H9 (cell line): ENCODE measurements around the gene CARD8. TPM values are rescaled to one million over a fixed set of nuclear protein-coding genes. Genes with fewer than 3 reads are reported as not detected.

Experiments used
- DNase-seq: peaks from one replicate; pipeline ENCODE4 v3.0.0-alpha.2; 2017
- H2AFZ ChIP-seq: one replicate; pipeline ENCODE4 v1.6.1; 2013; ENCODE audit warnings: mild to moderate bottlenecking, low read length, control low read depth, moderate library complexity
- H2AK5ac ChIP-seq: 2 replicates; pipeline ENCODE4 v1.6.1; 2013; ENCODE audit warnings: low read length, control low read depth, mixed read lengths; ENCODE audit not compliant: insufficient read length
- H2BK120ac ChIP-seq: one replicate; pipeline ENCODE4 v1.6.1; 2013; ENCODE audit warnings: low read depth, mild to moderate bottlenecking, low read length, control low read depth, inconsistent platforms; ENCODE audit not compliant: poor library complexity, severe bottlenecking
- H2BK12ac ChIP-seq: 2 replicates; pipeline ENCODE4 v1.6.1; 2013; ENCODE audit warnings: low read length, control low read depth, mixed read lengths, low read depth; ENCODE audit not compliant: insufficient read length
- H2BK15ac ChIP-seq: 2 replicates; pipeline ENCODE4 v1.6.1; 2013; ENCODE audit warnings: low read depth, low read length, control low read depth
- H2BK20ac ChIP-seq: one replicate; pipeline ENCODE4 v1.6.1; 2013; ENCODE audit warnings: low read depth, mild to moderate bottlenecking, low read length, control low read depth, inconsistent platforms; ENCODE audit not compliant: poor library complexity, severe bottlenecking
- H2BK5ac ChIP-seq: 2 replicates; pipeline ENCODE4 v1.6.1; 2013; ENCODE audit warnings: low read length, control low read depth, mixed read lengths; ENCODE audit not compliant: insufficient read length
- H3K14ac ChIP-seq: 2 replicates; pipeline ENCODE4 v1.6.1; 2013; ENCODE audit warnings: low read length, control low read depth; ENCODE audit not compliant: insufficient read depth
- H3K18ac ChIP-seq: 2 replicates; pipeline ENCODE4 v1.6.1; 2013; ENCODE audit warnings: low read depth, mild to moderate bottlenecking, mixed read lengths, low read length, control low read depth; ENCODE audit not compliant: insufficient read length
- H3K23ac ChIP-seq: 2 replicates; pipeline ENCODE4 v1.6.1; 2013; ENCODE audit warnings: low read length, control low read depth, mixed read lengths, low read depth; ENCODE audit not compliant: insufficient read length
- H3K23me2 ChIP-seq: 2 replicates; pipeline ENCODE4 v1.6.1; 2013; ENCODE audit warnings: low read depth, mild to moderate bottlenecking, mixed read lengths, low read length, control low read depth; ENCODE audit not compliant: insufficient read length, poor library complexity, severe bottlenecking
- H3K27ac ChIP-seq: 2 replicates; pipeline ENCODE4 v1.5.1; 2013; ENCODE audit warnings: low read length, control low read depth, mixed read lengths, low read depth; ENCODE audit not compliant: insufficient read length
- H3K27me3 ChIP-seq: 2 replicates; pipeline ENCODE4 v1.6.1; 2013; ENCODE audit warnings: low read length, control low read depth, inconsistent platforms; ENCODE audit not compliant: insufficient read depth
- H3K4ac ChIP-seq: 2 replicates; pipeline ENCODE4 v1.6.1; 2013; ENCODE audit warnings: low read depth, mild to moderate bottlenecking, control low read depth, inconsistent platforms, low read length, moderate library complexity
- H3K4me1 ChIP-seq: 2 replicates; pipeline ENCODE4 v1.6.1; 2013; ENCODE audit warnings: low read length, control low read depth, inconsistent platforms; ENCODE audit not compliant: insufficient read depth
- H3K4me2 ChIP-seq: 2 replicates; pipeline ENCODE4 v1.6.1; 2013; ENCODE audit warnings: low read length, control low read depth, mixed read lengths; ENCODE audit not compliant: insufficient read length, insufficient read depth
- H3K56ac ChIP-seq: 2 replicates; pipeline ENCODE4 v1.6.1; 2013; ENCODE audit warnings: low read depth, mild to moderate bottlenecking, mixed read lengths, low read length, control low read depth; ENCODE audit not compliant: insufficient read length
- H3K79me1 ChIP-seq: 2 replicates; pipeline ENCODE4 v1.6.1; 2013; ENCODE audit warnings: low read depth, mild to moderate bottlenecking, moderate library complexity, low read length, control low read depth, inconsistent platforms; ENCODE audit not compliant: insufficient read depth, poor library complexity, severe bottlenecking
- H3K79me2 ChIP-seq: 2 replicates; pipeline ENCODE4 v1.6.1; 2013; ENCODE audit warnings: low read length, control low read depth, inconsistent platforms; ENCODE audit not compliant: insufficient read depth
- H3K9ac ChIP-seq: 2 replicates; pipeline ENCODE4 v1.6.1; 2013; ENCODE audit warnings: low read length, control low read depth, mixed read lengths; ENCODE audit not compliant: insufficient read length; ENCODE audit errors: extremely low read depth
- H3K9me3 ChIP-seq: one replicate; pipeline ENCODE4 v1.6.1; 2013; ENCODE audit warnings: low read depth, low read length, inconsistent platforms; ENCODE audit not compliant: control insufficient read depth
- H3T11ph ChIP-seq: one replicate; pipeline ENCODE4 v1.6.1; 2013; ENCODE audit warnings: mild to moderate bottlenecking, low read length, control low read depth, inconsistent platforms
- H4K20me1 ChIP-seq: one replicate; pipeline ENCODE4 v1.6.1; 2013; ENCODE audit not compliant: control insufficient read depth, insufficient read length, insufficient read depth
- H4K5ac ChIP-seq: 2 replicates; pipeline ENCODE4 v1.6.1; 2013; ENCODE audit warnings: low read depth, mild to moderate bottlenecking, mixed read lengths, low read length, control low read depth; ENCODE audit not compliant: insufficient read length
- H4K8ac ChIP-seq: replicated peaks from 2 replicates; pipeline ENCODE4 v1.6.1; 2013; ENCODE audit warnings: low read length, control low read depth, mixed read lengths, low read depth; ENCODE audit not compliant: insufficient read length
- H4K91ac ChIP-seq: 2 replicates; pipeline ENCODE4 v1.6.1; 2013; ENCODE audit warnings: low read depth, mild to moderate bottlenecking, moderate library complexity, mixed read lengths, low read length, control low read depth; ENCODE audit not compliant: insufficient read length
- H3K27ac Mint-ChIP-seq, 3 experiments: 2 replicates in 2 of 3; 3 replicates in 1 of 3; pipeline ENCODE4 v1.8.0; 2020 to 2021; ENCODE audit warnings: mixed read lengths in 3 of 3, mild to moderate bottlenecking in 1 of 3, moderate library complexity in 1 of 3
- H3K27me3 Mint-ChIP-seq: 2 replicates; pipeline ENCODE4 v1.8.0; 2021; ENCODE audit warnings: low read depth, mild to moderate bottlenecking, moderate library complexity, mixed read lengths
- H3K36me3 Mint-ChIP-seq, 3 experiments: 2 replicates in 2 of 3; 3 replicates in 1 of 3; pipeline ENCODE4 v1.8.0; 2020 to 2021; ENCODE audit warnings: low read depth in 3 of 3, mixed read lengths in 3 of 3; ENCODE audit not compliant: insufficient read depth in 1 of 3
- H3K4me1 Mint-ChIP-seq, 2 experiments: 2 replicates each; pipeline ENCODE4 v1.8.0; 2020; ENCODE audit warnings: mixed read lengths in 2 of 2
- H3K4me3 Mint-ChIP-seq, 2 experiments: 2 replicates in 1 of 2; 3 replicates in 1 of 2; pipeline ENCODE4 v1.8.0; 2020 to 2021; ENCODE audit warnings: mild to moderate bottlenecking in 2 of 2, mixed read lengths in 2 of 2, moderate library complexity in 1 of 2
- H3K9me3 Mint-ChIP-seq, 2 experiments: 2 replicates in 1 of 2; 3 replicates in 1 of 2; pipeline ENCODE4 v1.8.0; 2020; ENCODE audit warnings: mild to moderate bottlenecking in 2 of 2, mixed read lengths in 2 of 2, moderate library complexity in 1 of 2
- CTCF ChIP-seq: fragments of 200-600 bp; sonication (generic); conservative IDR thresholded peaks from 3 replicates; pipeline ENCODE4 v1.8.0; 2021; ENCODE audit warnings: antibody characterized with exemption, mild to moderate bottlenecking
- WGBS: extraction: QIAGEN DNeasy Blood & Tissue Kit; methylation state at CpG from one replicate; pipeline ENCODE4 v1.1.7; 2013; ENCODE audit warnings: missing lambda C conversion rate, low lambda C conversion rate, mixed read lengths; ENCODE audit not compliant: insufficient read length; ENCODE audit errors: extremely low coverage; 5-methylcytosine and 5-hydroxymethylcytosine counted together
- total RNA-seq: library from RNA; stranded (reverse); gene quantifications from 2 replicates; pipeline ENCODE4 v1.2.1, GENCODE V29; 2021

The CARD8 gene
- total RNA-seq, 1 experiment from 2014 or later = 21.0 TPM

GRCh38 chr19:48248081-48248833 lies 7.5 kb downstream of the CARD8 start:
- H2BK15ac ChIP-seq = no peak overlapping the region
- H3K18ac ChIP-seq = no peak overlapping the region
- no peak overlapping the region for H4K8ac ChIP-seq
- no peaks in the 10 kb centered on the region for H3K23me2 ChIP-seq
- Mint-ChIP-seq H3K4me3 (no peak overlapping the region), H3K4me1 (peaks cover 0 to 6% of the 10 kb centered on the region in 2 experiments; a peak in 2 of 4 replicates), H3K36me3 (peaks cover 10 to 34% (median 17%) of the 10 kb centered on the region in 3 experiments), H3K27ac (no peak overlapping the region), H3K9me3 (peaks cover 8 to 9% of the 10 kb centered on the region in 2 experiments; a peak in 4 of 5 replicates), H3K27me3 (no peaks in the 10 kb centered on the region)
- no peak overlapping the region for H3K56ac ChIP-seq
- H3K14ac ChIP-seq = no peak overlapping the region
- no peaks in the 10 kb centered on the region for H3K79me1 ChIP-seq
- no peak overlapping the region for H3K4me2 ChIP-seq
- no peak overlapping the region for H3K27ac ChIP-seq
- DNase-seq = no peak
- H2AFZ ChIP-seq = no peak overlapping the region
- no peak overlapping the region for H3K4ac ChIP-seq
- no peak overlapping the region for H2BK20ac ChIP-seq
- H4K20me1 ChIP-seq = no peaks in the 10 kb centered on the region
- H4K91ac ChIP-seq = no peak overlapping the region
- H3T11ph ChIP-seq = no peak overlapping the region
- H3K79me2 ChIP-seq = no peaks in the 10 kb centered on the region
- no peak overlapping the region for H2BK5ac ChIP-seq
- no CpG with 5 or more reads among the region's 7 CpGs for WGBS
- no peak overlapping the region for H2BK12ac ChIP-seq
- no peak overlapping the region for H3K23ac ChIP-seq
- H2BK120ac ChIP-seq = no peak overlapping the region
- no peaks in the 10 kb centered on the region for H3K27me3 ChIP-seq
- no peaks in the 10 kb centered on the region for H3K9me3 ChIP-seq
- H4K5ac ChIP-seq = no peak overlapping the region
- no peak for TF ChIP-seq CTCF
- no peak overlapping the region for H3K9ac ChIP-seq
- no peak overlapping the region for H2AK5ac ChIP-seq
- no peaks in the 10 kb centered on the region for H3K4me1 ChIP-seq
